Cerebellar nuclear complex (tissue), 1 donor: Measurements from ENCODE around the gene PLXNA4.

ENCODE experiments used
- DNase-seq, 2 experiments: peaks; one replicate each; lab custom pipeline; 2025; lab: John Stamatoyannopoulos, UW

PLXNA4 gene

DNA sequence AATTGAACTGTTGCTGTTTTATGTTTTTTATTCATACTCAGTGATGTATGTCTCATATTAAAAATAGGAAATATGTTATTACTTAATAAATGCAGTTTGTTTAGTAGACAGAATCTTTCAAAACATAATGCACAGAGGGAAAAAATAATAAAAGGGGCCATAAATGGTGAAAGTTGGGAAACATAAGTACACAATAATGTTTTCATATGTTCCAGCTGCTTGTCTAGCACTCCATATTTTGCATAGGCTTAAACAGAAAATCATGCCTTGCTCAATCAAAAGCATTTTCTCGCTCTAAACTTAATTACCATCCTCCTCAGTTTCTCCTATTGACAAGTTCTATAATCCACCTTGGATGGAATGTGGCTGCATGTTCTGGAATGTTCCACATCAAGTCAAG lies 333.2 kb downstream of the PLXNA4 start:
- no peak for DNase-seq

DNA sequence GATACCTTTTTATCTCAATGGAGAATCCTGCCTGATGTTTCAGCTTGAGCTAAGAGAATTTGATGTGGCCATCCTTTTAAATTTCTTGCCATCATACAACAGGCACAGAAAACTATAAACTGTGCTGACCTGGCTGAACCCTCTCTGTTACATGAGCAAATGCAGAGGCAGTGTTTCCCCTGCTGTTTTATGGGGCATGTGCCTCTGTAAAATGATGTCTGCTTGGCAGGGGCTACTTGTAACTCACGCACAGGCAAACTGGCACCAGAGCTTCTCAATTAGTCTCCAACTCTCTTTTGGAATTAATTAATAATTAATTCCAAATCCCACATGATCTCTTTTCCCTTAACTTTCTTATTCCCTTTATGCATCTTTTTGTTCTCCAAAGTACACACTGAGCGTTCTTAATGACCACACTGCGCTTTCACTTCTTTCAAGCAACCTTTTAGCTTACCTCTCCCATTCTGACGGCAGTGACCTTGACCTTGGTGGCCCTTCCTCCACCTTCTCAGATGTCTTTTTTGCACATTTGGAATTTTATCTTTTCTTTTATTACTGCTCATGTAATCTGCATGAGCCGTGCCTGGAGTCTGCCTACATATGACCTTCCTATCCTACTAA lies 334.0 kb downstream of the PLXNA4 start:
- DNase-seq = no peak

DNA sequence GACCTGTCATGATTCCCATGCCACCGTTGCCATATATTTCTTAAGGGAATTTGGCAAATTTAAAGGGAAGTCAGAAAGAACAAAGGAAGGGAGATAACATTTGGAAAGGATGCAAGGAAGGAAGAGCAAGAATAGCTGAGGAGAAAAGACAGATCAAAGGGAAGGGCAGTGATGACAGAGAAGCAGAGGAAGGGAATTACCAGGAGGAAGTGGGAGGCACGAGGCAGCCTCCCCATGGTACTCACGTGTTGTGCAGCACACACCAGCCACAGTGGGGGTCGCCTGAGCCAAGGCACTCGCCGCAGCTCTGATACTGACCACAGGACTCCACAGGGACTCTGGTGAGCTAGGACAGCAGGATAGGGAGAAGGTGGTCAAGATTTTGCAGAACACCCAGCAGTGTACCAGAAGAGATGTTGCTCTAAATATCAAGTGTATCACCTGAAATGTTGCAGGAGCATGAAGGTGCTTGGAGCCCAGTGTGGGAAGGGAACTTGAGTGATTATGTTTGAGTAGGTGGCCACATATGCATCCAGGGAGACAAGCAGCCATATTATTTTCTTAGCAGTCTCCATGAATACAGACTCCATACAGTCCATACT lies 335.3 kb downstream of the PLXNA4 start:
- no peak for DNase-seq

DNA sequence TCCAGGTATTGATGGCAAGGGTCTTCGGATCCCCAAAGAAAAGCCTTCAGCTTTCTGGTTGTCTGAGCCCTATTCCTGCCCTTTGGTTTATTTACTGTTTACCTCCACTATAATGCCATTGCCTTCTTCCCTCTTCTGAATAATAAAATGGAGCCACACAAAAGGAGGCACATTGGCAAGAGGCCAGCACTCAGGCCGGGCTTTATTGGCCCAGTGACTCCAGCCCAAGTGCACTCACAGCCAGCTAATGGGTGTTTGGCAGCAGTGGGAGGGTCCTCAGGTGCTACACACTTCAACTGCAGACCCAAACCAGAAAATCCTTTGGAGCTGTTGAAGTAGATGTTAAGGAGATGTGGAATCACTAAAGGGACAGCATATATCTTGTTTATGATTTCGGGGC lies 336.0 kb downstream of the PLXNA4 start:
- no peak for DNase-seq

DNA sequence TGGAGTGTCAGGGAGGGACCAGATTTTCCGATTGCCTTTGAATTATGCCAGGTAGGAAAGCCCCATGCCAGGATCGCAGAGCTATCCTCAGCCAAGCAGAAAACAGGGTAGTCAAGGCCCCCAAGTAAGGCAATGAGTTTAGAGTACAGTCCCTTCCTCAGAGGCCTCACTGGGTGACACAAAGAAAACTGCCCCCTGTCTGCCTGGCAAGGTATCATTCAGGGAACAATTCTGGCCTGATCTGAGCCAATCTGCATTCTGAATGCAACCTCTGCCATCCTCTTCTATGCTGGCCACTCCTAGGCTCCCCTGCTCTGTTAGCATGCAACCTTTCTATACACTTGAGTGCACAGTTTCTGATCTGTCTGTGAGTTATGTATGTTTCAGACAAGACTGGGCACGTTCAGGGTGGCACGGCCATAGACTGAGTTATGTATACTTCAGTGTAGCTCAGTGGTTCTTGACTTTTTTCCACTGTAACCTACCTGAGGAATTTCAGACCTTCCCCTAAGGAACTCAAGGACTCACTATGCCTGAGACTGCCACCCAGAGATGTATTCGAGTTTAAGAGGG lies 336.8 kb downstream of the PLXNA4 start:
- DNase-seq = no peak

DNA sequence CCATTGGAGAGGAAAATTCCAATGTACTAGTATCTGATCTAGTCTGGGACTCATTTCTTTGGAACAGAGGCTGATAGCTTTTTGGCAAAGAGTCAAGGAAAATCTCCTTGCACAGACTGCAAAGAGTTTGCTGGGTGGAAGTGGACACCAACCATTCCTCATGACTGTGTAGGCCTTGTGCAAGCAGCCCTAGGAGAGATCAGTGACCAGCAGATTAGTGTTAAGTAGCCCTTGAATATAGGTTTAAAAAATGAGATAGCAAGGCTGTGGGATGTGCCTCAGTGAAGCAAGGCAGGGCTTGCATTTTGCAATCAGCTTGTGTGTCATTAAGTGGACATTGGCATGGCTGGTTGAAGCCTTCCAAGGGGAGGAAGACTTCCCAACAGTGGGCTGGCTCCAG lies 341.6 kb downstream of the PLXNA4 start:
- no peak for DNase-seq

DNA sequence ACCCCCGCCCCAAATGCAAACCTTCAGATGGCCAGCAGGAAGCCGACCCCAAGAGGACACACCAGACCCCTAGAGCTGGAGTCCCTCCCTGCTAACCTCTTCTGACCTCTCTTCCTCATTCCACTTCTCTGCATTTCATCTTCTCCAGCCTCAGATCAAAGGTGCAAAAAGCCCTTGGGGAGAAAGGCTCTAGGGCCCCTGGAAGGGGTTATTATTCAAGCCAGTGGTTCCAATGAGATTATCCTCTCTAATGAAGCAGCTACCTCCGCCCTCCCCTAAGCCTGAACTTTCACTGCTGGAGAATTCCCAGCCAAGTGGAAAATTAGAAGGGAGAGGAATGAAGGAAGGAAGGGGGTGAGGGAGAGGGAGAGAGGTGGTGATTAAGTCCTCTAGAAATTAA lies 343.9 kb downstream of the PLXNA4 start:
- DNase-seq = no peak

DNA sequence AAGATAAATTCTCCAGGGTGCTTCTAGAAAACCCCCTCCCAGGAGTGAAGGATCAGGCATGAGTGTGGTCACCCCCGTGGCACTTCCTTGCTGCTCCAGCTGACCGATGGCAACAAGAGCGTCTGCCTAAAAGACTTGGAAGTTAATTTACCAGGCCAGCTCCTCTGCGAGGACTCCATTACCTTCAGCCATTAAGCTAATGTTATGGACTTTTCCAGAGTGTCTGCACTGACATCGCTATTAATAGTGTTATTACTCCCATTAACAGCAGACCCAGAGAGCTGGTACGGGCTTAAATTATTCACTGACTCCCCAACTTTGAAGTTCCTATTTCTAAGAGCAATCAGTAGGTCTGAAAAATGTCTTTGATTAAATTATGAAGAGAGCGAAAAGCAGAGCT lies 345.8 kb downstream of the PLXNA4 start:
- no peak for DNase-seq

DNA sequence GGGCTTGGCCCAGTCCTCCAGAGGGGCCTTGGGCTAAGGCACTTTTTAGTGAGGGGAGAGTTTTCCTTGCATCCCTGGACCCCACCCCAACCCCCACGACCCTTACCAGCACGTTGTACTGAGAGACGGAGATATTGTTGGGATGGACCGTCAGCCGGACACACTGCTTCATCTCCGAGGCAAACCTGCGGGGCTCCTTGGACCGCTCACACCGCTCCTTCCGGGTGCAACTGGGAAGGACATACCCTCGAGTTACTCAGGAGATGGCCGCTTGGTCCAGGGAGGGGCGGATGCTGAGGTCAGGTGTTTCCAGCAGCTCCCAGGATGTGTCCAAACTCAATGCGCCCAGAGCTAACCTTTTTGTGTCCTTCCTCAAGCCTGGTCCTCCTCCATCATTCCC lies 348.0 kb downstream of the PLXNA4 start:
- no peak for DNase-seq

DNA sequence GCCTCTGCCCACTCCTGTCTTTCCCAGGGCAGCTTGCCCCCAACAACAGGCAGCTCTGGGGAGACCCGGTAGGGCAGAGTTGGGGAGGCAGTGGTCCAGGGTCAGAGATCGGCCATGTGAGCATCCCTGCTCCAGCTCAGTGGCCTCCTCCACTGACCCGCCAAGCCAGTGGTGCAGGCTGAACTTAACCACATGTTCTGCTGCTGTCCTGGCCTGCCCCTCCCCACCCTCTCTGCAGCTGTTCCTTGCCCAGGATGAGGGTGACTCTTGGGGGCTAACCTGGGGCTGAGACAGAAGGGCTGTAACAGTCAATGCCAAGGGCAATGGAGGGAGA lies 349.3 kb downstream of the PLXNA4 start:
- no peak for DNase-seq

DNA sequence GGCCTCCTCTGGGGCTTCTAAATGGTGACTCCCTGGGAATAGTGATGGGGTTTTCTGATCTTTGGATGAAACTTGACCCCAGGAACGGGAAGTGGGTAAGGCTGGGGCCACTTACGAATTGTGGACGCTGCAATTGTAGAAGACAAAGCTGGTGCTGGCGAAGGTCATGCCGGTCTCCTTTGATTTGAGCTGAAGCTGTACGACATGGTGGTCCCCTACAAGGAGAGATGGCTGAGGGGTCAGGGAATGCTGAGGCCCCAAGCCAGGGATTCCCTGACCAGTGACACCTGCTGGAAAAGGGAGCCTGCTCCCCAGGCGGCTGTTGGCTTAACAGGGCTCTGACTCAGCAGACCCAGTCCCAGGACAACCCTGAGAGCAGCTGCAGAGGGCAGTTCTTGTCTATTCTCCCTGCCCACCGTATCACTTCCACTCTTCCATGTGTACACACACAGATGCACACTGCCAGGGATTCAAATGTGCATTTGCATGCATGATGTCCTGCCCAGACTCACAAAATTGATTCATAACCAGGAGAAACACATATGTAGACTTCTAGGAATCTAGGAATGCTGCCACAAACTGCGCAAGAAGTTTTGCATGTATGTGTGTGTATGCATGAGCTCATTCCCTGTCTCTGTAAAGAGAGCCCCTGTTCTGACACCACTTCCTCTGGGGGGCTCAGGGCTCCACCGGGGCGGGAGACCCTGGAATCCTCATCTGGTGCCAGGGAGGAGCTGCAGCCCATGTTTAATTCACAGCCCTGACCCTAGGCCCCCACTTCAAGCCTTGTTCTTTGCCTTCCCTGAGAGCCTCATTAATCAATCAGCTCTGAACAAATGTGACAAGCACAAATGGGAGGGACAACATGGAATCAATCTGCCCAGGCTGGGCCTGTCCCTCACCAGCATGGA lies 350.0 kb downstream of the PLXNA4 start:
- DNase-seq = no peak

DNA sequence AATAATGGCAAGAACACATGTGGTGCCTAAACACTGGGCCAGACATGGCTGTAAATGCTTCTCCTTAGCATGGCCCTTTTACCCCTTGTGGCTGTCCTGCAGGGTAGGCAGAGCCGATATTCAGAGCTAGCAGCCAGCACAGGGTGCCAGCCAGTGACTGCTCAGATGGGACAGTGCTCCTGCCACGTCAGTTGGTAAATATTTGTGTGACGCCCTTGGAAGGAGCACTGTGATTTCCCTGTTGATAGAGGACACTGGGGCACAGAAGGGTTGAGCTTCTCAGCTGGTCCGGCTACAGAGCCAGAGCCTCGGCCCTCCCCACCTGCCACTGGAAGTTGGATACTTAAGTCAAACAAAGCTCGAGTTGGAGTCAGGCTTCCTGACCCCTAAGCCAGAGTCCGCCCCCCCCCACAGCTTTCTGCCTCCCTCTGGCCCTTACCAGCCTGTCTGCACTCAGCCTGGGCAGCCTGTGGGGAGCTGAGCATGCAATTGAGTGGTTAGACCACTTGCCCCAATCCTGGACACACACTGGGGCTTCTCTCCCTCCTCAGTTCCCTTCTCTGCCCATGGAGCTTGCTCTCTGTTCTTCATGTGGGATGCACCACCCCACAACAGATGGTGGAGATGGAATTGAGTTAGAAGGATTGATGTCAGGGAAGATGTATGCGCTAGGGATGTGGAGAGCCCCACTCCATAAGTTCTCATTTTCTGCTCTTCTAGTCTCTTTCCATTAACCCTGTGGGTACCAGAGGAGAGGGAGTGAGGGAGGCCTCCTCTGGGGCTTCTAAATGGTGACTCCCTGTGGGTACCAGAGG lies 350.8 kb downstream of the PLXNA4 start:
- DNase-seq = no peak

DNA sequence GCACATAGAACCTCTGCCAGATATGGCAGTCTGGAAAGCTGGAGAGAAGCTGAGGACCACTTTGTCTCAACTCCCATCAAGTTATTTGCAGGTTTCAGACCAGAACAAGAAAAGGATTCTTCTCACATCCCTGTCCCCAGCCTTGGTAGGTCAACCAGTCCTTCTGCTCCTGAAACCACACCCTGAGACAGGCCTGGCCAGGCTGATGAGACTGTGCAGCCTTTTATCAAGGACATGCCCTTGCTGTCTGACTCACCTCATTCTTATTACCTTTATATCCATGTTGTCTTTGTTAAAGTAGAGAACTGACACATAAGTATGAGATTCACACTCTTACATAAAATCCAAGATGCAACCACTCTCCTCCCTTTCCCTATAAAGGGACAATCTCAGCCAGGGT lies 354.9 kb downstream of the PLXNA4 start:
- DNase-seq = no peak

DNA sequence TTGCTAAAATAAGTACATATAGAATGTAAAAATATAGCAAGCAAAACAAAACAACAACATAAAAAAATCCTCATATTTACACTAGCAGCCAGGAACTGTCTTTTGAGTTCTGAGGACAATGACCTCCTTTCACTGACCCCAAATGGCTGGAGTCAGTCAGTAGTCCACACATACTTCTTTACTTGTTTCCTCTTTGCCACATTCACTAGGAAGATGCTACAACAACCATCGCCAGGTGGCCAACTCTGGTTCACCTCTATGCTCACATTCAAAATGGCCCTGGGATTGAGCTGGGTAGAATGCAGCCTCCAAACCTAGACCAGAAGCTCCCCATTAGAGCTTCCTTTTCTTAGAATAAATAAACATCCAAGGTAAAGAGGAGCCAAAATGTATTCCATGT lies 356.2 kb downstream of the PLXNA4 start:
- no peak for DNase-seq

DNA sequence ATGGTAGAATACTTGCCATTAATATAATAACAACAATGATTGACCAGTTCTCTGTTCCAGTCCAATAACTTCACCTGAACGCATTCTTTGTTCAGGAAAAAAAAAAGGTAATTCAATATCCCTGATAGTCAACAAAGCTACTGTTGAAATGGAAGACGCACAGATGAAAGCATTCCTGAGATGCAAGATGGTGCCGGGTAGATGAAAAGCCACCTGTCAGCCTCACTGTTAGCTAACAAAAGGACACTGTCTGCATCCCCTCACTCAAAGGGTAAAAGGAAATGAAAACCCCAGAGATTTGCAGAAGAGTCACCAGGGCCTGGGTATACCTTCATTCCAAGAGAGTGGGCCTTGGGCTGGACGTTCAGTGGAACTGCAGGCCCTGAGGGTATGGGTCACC lies 357.4 kb downstream of the PLXNA4 start:
- DNase-seq = no peak

DNA sequence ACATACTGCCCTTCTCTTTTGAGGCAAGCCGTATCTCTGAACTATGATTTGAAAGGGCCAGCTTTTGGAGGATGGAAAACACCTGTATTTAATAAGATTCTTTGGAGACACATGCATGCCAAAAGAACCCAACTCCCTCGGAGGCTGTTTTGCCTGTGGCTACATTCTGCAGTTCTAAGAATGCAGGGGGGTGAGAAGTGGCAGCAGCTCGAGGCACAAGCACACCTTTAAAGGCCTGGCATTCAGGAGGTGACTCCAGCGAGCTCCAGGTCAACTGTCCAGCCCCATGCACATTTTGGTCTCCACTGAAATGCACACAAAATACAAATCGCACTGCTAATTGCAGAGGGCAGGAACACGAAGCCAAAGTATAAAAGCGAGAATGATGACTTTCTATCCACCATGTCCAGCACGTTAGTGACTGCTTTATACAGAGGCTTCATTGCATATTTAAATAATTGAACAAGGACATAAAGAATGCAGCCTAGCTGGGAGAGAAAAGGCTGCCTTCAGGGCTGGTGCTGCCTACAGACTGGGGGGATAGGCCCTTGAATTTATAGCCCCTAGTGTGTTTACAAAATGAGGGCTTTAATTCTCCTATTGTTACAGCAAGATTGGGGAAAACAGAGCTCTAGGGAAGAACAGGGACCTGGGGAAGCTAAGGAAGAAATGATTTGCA lies 359.3 kb downstream of the PLXNA4 start:
- no peak for DNase-seq

DNA sequence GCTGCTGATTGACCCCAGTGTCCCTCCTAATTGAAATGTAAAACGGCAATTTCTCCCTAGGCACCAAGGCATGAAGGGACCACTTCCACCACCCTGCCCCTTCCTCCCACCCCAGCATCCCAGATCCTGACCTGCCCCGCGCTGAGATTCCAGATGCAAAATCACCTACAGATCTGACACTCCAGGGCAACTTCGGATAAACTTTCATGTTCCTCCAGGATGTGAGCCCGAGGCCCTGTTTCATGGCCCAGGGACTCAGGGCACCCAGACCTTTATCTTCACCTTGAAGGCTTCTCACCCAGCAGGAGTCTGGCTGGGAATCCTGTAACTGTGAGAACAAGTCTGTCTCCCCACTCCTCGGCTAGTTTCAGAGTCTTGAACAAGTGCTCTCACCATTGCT lies 361.8 kb downstream of the PLXNA4 start:
- no peak for DNase-seq

DNA sequence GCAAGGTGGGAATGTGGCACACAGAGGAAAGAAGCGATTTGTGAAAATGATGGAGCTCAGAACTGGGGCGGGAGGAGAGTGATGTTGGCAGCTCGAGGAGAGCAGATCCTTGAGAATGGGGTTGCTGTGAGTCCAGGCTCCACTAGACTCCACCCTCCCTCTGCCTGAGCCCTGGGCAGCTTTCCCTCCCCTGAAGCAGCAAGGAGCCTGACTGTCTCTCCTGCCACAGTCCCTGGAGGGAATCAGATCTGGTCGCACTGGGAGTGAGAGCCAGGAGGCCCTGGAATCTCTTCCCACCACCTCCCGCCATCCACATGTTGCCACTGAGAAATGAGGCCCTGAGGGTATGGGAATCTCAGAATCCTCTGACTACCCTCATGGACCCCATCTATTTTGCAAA lies 362.7 kb downstream of the PLXNA4 start:
- no peak for DNase-seq

DNA sequence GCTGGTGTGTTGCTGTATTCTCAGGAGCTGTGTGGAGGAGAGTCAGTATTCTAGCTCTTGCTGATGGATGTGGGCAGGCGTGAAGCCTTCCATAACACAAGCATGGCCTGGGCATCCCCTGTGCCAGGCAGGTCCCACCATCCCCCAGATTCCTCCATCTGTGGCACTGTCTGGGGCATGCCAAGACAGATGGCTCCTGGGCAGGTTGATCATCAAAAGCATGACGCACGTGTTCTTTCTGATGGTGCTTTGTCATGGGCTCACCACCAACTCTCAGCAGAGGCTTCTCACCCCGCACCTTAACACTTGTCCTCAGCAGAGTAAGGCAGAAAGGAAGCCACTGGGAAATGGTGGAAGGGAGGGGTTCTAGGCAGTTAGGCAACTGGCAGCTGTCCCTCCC lies 364.3 kb downstream of the PLXNA4 start:
- peak; percentile 33 to 44 for DNase-seq

DNA sequence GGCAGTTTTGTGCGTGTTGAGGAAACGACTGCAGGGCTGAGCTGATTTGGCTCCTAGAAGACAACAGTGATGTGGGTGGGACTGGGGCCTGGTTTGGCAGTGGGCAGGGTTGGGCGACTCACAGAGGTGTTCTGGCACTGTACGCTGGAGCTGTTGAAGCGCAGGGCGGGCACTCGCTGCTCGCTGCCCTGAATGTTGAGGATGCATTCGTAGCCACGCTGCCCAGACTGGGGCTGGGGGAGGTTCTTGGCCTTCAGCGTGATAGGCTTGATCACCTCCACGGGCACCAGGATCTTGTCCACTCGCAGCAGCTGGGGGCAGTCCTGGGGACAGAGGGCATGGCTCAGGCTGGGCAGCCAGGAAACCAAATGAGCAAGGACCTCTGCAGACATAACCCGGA lies 365.4 kb downstream of the PLXNA4 start:
- no peak for DNase-seq

DNA sequence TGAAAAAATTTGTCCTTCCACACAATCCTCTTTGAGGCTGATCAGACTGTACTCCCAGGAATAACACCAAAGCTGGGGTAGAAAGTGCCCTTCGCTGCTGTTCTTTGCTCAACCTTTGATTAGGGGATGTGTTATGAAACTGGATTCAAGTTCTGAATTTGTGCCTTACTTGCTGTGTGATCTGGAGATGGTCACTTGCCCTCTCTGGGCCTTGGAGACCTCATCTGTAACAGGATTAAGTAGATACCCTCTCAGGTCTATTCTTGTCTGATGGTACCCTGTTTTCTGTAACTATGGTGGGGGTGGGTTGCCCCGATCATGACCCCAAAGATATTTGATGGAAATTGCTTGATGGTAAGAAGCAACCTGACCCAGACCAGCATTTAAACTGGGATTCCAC lies 368.5 kb downstream of the PLXNA4 start:
- no peak for DNase-seq

DNA sequence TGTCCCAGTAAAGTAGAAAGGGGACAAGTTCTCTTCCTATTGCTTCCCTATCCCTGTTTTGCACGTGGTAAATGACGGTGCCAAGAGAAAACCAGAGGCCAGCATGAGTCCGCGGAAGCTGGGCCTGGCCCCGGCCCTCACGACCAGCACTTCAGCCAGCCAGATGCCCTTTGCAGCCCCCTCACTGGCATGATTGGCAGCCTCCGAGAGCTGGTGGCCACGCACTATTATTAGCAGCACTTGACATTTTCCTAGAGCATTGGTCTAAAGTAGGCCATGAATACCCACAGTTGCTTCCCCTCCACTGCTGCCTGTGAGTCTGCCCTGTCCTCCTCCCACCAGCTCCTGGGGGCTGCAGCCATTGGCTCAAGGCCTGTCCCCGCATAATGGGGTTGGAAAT lies 369.1 kb downstream of the PLXNA4 start:
- no peak for DNase-seq
